Left forelimb (tissue), 1 donor: ENCODE results near the gene KRTAP6-2.

Source experiments
- DNase-seq: peaks from one replicate; pipeline ENCODE4 v3.0.0-alpha.2; 2018; ENCODE audit warnings: low spot score

KRTAP6-2 gene

DNA sequence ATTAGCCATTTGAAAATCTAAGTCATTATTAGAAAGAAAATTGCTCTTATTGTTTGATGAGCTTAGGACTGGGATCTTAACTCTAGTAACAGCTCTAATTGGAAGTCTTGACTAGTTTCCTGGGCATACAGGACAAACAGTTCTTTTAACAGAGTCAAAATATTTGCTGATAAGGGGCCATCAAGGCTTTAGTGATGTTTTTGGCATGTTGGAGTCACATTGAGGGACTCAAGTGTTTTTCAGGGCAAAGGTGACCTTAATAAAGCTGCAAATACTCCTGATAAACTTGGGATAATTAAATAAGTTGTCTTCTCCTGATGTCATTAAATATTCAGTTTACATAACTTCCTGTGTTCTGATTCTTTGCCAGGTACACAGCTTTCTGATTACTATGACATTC is 31.1 kb downstream of the KRTAP6-2 start:
- DNase-seq: no peak

DNA sequence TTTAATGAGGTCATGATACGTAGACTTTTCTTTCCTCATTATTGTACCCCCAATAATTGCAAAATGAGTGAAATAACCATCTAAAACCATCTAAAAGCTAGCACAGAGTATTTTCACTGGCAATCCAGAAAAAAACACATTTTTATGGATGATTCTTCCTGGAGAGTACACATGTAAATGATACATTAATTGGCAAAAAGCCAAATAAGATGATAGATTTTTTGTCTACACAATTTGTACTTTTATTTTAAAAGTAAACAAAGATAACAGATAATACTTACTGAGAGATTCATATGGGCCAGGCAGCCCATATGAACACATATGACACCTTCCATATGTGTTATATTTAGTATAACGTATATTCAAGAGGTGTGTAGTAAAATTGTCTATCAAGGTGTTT is 35.1 kb downstream of the KRTAP6-2 start:
- no peak for DNase-seq

DNA sequence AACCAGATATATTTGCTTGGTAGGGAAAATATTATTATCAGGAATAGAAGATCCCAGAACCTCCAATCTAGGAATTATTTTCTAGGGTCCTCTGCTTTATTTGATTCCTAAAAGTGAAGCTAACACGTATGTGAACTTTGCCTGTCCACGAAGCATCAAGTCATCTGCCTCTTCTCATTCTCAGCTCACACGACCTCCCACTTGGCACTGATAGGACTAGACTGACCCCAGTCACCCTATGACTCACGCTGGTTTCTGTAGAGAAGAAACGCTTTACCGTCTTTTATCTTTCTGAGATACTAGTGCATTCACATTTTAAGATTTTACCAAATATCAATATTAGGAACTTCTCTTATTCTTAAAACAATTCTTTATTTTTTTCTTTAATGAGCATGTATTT is 35.6 kb downstream of the KRTAP6-2 start:
- DNase-seq: no peak

DNA sequence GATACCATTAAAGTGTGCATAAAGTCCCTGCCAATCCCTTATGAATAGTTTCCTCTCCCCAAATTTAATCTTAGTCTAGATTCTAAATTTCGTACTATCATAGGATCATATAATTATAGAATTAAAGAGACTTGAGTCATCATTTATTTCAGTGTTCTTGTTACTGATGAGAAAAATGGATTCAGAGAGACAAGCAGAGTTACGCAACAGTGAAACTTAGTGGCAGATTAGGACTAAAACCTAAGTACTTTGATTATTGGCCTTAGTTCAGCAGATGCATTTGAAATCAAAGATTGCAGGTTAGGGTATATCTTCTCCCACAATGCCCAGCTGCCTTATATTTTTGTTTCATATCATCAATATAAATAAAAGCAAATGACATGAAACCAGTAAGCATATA is 36.7 kb downstream of the KRTAP6-2 start:
- no peak for DNase-seq

DNA sequence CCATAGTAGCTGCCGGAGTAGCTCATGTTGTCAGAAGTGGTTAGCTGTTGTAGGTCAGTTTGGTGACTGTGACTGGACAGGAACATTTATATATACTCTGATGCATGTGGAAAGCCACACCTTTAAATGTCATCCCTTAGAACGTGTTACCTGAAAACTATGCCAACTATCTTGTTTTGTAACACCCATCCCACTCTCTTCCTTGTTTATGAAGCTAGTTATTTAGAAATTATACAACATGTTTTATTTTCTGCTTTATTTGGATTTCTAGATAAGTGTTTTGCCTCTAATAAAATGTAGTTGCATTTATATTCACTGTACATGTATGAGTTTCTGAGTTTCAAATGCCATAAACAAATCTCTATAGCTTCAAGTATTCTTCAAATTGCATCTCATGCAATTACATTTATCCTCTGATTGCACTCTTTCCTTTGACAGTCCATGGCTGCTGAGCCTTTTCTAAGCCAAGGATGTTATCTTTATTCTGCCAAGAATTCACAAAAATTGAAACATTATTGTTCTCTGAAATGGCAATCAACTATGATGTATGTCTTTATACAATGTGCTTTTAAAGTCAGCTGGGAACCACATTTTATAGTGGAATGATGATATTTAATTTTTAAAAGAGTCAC is 37.3 kb downstream of the KRTAP6-2 start, which contains the start of gene KRTAP19-7:
Gene KRTAP19-7, minus strand, starts transcription at position 51 of the 632 bp plus-strand sequence. Its CDS starts 25 bp downstream, at position 26.
- DNase-seq: no peak

DNA sequence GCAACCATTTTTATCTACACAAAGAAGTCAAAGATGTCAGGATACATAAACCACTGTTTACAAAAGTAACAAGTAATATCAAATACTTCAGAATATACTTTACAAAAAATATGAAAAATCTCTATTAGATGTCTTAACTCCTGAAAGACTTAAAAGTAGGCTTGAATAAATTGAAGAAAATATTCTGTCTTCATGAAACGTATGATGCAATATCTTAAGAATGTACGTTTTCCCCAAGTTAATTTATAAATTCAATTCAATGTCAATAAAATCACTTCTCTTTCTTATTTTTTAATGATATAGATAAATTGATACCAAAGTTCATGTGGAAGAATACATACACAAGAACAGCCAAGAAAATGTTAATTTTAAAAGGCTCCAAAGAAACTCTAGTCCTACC is 43.6 kb downstream of the KRTAP6-2 start:
- no peak for DNase-seq

DNA sequence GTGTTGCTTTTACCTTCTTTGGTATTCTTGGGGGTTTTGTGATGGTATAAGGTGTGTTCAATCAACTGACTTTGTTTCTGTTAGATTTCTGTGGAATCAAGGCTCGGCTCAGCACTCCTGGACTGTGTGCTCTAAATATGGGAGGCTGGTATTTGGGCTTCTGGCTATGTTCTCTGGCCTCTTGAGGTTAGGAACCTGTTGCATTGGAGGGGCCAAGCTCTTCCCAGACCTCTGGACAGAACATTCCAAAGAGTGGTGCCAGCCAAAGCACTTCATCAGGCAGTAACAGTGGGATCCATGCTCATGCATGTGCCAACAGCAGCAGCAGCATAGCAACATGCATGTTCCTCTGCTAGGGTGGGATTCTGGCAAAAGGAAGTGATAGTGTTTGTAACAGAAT is 45.9 kb downstream of the KRTAP6-2 start:
- no peak for DNase-seq
